Natural killer cell (primary cell): ENCODE results near the gene EFCAB5. TPM values are rescaled to one million over a fixed set of nuclear protein-coding genes. Genes with fewer than 3 reads are reported as not detected.

Experiments used
- ATAC-seq, 3 donors: fragments of 150-1000 bp in 2 of 3; fragments of 200-7000 bp in 1 of 3; cut with Tn5 transposase; 1 replicate in 1 of 3; 2 replicates in 2 of 3; pipeline ENCODE4 v1.10.0; 2021; ENCODE audit warnings: mild to moderate bottlenecking in 2 of 3, moderate library complexity in 2 of 3
- DNase-seq, 2 donors: peaks; one replicate each; pipeline versions ENCODE4 v3.0.0 to v3.0.0-alpha.2; 2013 to 2021; ENCODE audit warnings: mixed read lengths in 1 of 2
- H3K27ac ChIP-seq: one replicate; pipeline ENCODE4 v1.5.1; 2013; ENCODE audit warnings: mild to moderate bottlenecking, low read length
- H3K27me3 ChIP-seq: one replicate; pipeline ENCODE4 v1.6.1; 2013; ENCODE audit warnings: low read length; ENCODE audit not compliant: control insufficient read depth, insufficient read depth
- H3K36me3 ChIP-seq: one replicate; pipeline ENCODE4 v1.6.1; 2013; ENCODE audit warnings: low read length; ENCODE audit not compliant: control insufficient read depth, insufficient read depth
- H3K4me1 ChIP-seq: one replicate; pipeline ENCODE4 v1.6.1; 2013; ENCODE audit warnings: low read length; ENCODE audit not compliant: control insufficient read depth, insufficient read depth
- H3K4me3 ChIP-seq: one replicate; pipeline ENCODE4 v1.5.1; 2013; ENCODE audit warnings: low read length
- H3K9me3 ChIP-seq: one replicate; pipeline ENCODE4 v1.6.1; 2013; ENCODE audit warnings: low read length; ENCODE audit not compliant: control insufficient read depth, insufficient read depth
- H3K27ac Mint-ChIP-seq, 2 donors: one replicate each; pipeline ENCODE4 v1.8.0; 2022; ENCODE audit warnings: mild to moderate bottlenecking in 2 of 2, mixed read lengths in 2 of 2, moderate library complexity in 1 of 2
- H3K27me3 Mint-ChIP-seq, 2 donors: one replicate each; pipeline ENCODE4 v1.8.0; 2022; ENCODE audit warnings: low read depth in 2 of 2, mixed read lengths in 2 of 2
- H3K36me3 Mint-ChIP-seq: one replicate; pipeline ENCODE4 v1.8.0; 2022; ENCODE audit warnings: mixed read lengths
- H3K4me1 Mint-ChIP-seq, 2 donors: one replicate each; pipeline ENCODE4 v1.8.0; 2022; ENCODE audit warnings: mixed read lengths in 2 of 2
- H3K4me3 Mint-ChIP-seq: one replicate; pipeline ENCODE4 v1.8.0; 2022; ENCODE audit warnings: mild to moderate bottlenecking, moderate library complexity, mixed read lengths
- H3K9me3 Mint-ChIP-seq, 2 donors: one replicate each; pipeline ENCODE4 v1.8.0; 2022; ENCODE audit warnings: mixed read lengths in 2 of 2
- WGBS: methylation state at CpG from one replicate; pipeline ENCODE4 v1.1.7; 2013; ENCODE audit warnings: missing lambda C conversion rate; ENCODE audit not compliant: insufficient coverage; 5-methylcytosine and 5-hydroxymethylcytosine counted together
- intact Hi-C: fragments of 100-400 bp; cut with micrococcal nuclease; formaldehyde crosslinking; loops from one replicate; pipeline ENCODE4 v1.14.2; 2022
- total RNA-seq, 4 donors: library from RNA; stranded (reverse); fragments of 120-200 nt in 1 of 4; gene quantifications; one replicate each; pipeline versions ENCODE4 v1.2.3 to v1.2.4, GENCODE V29; 2013 to 2022
- TF ChIP-seq, protein P1 (sequence below): fragments of 200-600 bp; IDR thresholded peaks from one replicate; pipeline ENCODE4 v1.8.0; 2022; ENCODE audit warnings: antibody characterized with exemption

The EFCAB5 gene
- total RNA-seq, 3 donors from 2014 or later (not counting 1 experiment from before 2014, with no cell fraction given) = 0.56 to 1.9 (median 0.58) TPM

DNA sequence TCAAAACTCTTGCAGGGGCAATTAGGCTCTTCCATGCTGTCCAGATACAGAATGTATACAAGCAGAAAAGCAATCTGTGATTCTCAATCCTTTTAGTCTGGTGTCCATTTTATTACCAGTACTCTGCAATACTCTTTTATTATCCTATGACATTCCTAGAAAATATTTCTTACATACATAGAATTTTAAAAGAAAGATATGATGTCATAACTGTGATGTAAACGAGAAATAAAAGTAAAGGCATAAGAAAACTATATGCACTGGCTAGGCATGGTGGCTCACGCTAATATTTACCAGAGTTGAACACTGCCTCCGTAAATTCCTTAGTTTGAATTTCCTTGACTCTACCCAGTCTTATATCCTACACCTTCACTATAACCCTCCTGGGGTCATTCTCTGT is 55.0 kb downstream of the EFCAB5 start:
- Mint-ChIP-seq H3K4me1 (no peaks in the 10 kb centered on the region), H3K27ac (no peak overlapping the region), H3K36me3 (no peaks in the 10 kb centered on the region), H3K9me3 (peaks cover 2% of the 10 kb centered on the region in 2 donors), H3K4me3 (no peak overlapping the region), H3K27me3 (peaks cover 0 to 5% of the 10 kb centered on the region in 2 donors)
- H3K27ac ChIP-seq = no peak overlapping the region
- no peak overlapping the region for H3K4me3 ChIP-seq
- ATAC-seq (no peak), DNase-seq (no peak)
- TF ChIP-seq, protein P1, sequence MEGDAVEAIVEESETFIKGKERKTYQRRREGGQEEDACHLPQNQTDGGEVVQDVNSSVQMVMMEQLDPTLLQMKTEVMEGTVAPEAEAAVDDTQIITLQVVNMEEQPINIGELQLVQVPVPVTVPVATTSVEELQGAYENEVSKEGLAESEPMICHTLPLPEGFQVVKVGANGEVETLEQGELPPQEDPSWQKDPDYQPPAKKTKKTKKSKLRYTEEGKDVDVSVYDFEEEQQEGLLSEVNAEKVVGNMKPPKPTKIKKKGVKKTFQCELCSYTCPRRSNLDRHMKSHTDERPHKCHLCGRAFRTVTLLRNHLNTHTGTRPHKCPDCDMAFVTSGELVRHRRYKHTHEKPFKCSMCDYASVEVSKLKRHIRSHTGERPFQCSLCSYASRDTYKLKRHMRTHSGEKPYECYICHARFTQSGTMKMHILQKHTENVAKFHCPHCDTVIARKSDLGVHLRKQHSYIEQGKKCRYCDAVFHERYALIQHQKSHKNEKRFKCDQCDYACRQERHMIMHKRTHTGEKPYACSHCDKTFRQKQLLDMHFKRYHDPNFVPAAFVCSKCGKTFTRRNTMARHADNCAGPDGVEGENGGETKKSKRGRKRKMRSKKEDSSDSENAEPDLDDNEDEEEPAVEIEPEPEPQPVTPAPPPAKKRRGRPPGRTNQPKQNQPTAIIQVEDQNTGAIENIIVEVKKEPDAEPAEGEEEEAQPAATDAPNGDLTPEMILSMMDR = no peak
- intact Hi-C loops = no loop called here
- H3K9me3 ChIP-seq = no peaks in the 10 kb centered on the region
- 98% methylated on average over 3 of the region's 3 CpGs for WGBS
- no peaks in the 10 kb centered on the region for H3K27me3 ChIP-seq
- H3K36me3 ChIP-seq = no peaks in the 10 kb centered on the region
- H3K4me1 ChIP-seq = no peaks in the 10 kb centered on the region

DNA sequence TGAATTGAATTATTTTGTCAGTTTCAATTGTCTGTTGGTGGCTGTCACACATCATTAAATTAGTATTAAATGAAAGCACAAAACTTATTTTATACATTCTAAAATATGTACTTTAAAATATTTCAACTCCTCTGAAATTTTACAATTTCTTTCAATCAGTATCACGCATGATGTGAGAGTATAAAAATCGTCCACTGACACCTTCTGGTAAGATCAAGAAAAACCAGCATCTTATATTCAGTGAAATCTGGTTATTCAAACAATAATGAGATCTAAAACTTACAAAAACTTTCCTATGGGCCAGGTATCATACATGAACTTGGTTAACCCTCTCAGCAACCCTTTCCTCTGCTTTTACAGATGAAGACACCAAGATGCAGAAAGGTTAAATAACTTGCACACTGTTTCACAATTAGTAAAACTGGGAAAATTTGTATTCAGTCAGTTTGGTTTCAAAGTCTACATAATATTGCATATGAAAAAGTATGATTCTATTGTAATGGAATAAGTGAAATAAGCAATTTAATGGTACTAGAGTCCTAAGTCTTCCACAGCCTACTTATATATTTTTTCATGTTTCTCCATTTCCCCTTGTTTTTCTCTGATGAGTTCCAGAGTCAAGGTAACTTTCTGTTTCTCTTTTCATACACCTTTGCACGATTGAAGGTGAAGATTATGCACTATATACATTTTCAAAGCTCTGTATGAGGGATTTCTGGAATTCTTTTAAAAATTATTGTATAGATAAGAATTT is 58.7 kb downstream of the EFCAB5 start:
- Mint-ChIP-seq H3K27me3 (peaks cover 0 to 8% of the 10 kb centered on the region in 2 donors), H3K27ac (no peak overlapping the region), H3K4me3 (no peak overlapping the region), H3K4me1 (no peaks in the 10 kb centered on the region), H3K9me3 (no peaks in the 10 kb centered on the region), H3K36me3 (no peaks in the 10 kb centered on the region)
- H3K9me3 ChIP-seq = no peaks in the 10 kb centered on the region
- WGBS = 83% methylated on average over 1 of the region's 3 CpGs
- no peaks in the 10 kb centered on the region for H3K36me3 ChIP-seq
- intact Hi-C loops = no loop called here
- H3K4me1 ChIP-seq = no peaks in the 10 kb centered on the region
- TF ChIP-seq, protein P1 = no peak
- ATAC-seq (no peak), DNase-seq (peak in 1 of 2 donors; percentile 13)
- no peak overlapping the region for H3K27ac ChIP-seq
- no peak overlapping the region for H3K4me3 ChIP-seq
- no peaks in the 10 kb centered on the region for H3K27me3 ChIP-seq

DNA sequence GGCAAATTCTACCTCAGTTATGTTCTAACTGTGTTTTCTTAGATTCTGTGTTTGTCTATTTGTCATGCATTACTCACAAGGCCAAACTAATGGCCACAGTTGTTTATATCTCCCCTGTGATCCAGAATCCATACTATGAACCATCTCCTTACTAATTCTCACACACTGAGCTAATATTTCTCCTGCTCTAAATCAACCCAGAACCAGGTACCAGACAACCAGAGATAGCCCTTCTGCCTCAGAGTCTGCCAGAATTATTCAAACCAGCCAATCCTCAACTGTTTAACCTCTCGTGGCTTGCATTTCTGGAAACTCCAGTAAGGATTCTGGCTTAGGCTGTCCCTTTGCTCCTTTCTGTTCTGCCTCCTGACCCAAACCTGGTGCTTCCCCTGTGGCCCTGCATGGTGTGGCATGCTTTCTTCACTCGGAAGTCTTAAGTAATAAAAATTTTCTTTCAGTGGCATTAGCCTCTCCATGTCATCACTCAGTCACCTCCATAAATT is 59.4 kb downstream of the EFCAB5 start:
- Histone ChIP-seq H3K4me3 (no peak overlapping the region), H3K4me1 (no peaks in the 10 kb centered on the region), H3K36me3 (no peaks in the 10 kb centered on the region), H3K9me3 (no peaks in the 10 kb centered on the region), H3K27me3 (no peaks in the 10 kb centered on the region), H3K27ac (no peak overlapping the region)
- intact Hi-C loops = no loop called here
- Mint-ChIP-seq H3K27ac (no peak overlapping the region), H3K4me1 (no peaks in the 10 kb centered on the region), H3K9me3 (no peaks in the 10 kb centered on the region), H3K27me3 (peaks cover 0 to 8% of the 10 kb centered on the region in 2 donors), H3K4me3 (no peak overlapping the region), H3K36me3 (no peaks in the 10 kb centered on the region)
- TF ChIP-seq, protein P1 = no peak
- 86% methylated on average over 2 of the region's 2 CpGs for WGBS
- ATAC-seq (no peak), DNase-seq (no peak)

DNA sequence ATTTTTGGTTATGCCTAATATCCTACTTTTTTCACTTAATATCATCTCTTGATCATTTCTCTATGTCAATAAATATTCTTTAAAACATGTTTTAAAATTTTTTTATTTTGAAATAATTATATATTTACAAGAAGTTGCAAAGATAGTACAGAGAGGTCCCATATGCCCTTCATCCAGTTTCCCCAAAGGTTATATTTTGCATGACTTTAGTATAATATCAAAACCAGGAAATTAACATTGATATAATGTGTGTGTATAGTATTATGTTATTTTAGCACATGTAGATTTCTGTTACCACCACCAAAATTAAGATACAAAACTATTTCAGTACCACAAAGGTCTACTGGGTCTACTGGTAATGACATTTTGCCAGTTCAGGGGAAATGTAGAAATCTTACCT is 60.7 kb downstream of the EFCAB5 start:
- Histone ChIP-seq H3K27me3 (no peaks in the 10 kb centered on the region), H3K9me3 (no peaks in the 10 kb centered on the region), H3K27ac (no peak overlapping the region), H3K4me1 (no peaks in the 10 kb centered on the region), H3K4me3 (no peak overlapping the region), H3K36me3 (no peaks in the 10 kb centered on the region)
- peaks cover 0 to 8% of the 10 kb centered on the region in 2 donors for H3K27me3 Mint-ChIP-seq
- no peaks in the 10 kb centered on the region for H3K9me3 Mint-ChIP-seq
- ATAC-seq (no peak), DNase-seq (no peak)
- TF ChIP-seq, protein P1 = no peak
- H3K4me3 Mint-ChIP-seq = no peak overlapping the region
- H3K4me1 Mint-ChIP-seq = no peaks in the 10 kb centered on the region
- intact Hi-C loops = no loop called here
- H3K36me3 Mint-ChIP-seq = no peaks in the 10 kb centered on the region
- no peak overlapping the region for H3K27ac Mint-ChIP-seq
